Ovary (tissue), 3 donors: ENCODE data around the gene STMP1.

Source experiments
- CTCF ChIP-seq, 3 donors: fragments of 450-650 bp in 2 of 3; fragments of 200-600 bp in 1 of 3; IDR thresholded peaks; one replicate each; pipeline versions ENCODE4 v1.5.1 to v1.8.0; 2016 to 2022; ENCODE audit warnings: antibody characterized with exemption in 3 of 3, mild to moderate bottlenecking in 1 of 3
- EP300 ChIP-seq: sonication (generic); formaldehyde crosslinking; IDR thresholded peaks from one replicate; pipeline ENCODE4 v1.6.1; 2017; ENCODE audit warnings: antibody characterized with exemption
- donor health status: DM: no; HTN: no; CAD: no.

GRCh38 chr7:135647755-135648154 lies 14.6 kb upstream of the STMP1 start:
- no peak for TF ChIP-seq CTCF (IDR thresholded peaks at IDR 0.05)
- TF ChIP-seq EP300 = no peak
